Astrocyte (in vitro differentiated cells and primary cell): Measurements from ENCODE around the gene SSB. TPM values are rescaled to one million over a fixed set of nuclear protein-coding genes. Genes with fewer than 3 reads are reported as not detected.
"Not testable (repeated sequence)": the region's sequence is repeated elsewhere in the genome, so short reads cannot be mapped to it uniquely, and the experiment has no call there.

Source experiments
- DNase-seq: peaks from one replicate; pipeline ENCODE4 v3.0.0-alpha.2; 2010; ENCODE audit warnings: low read depth
- FAIRE-seq: peaks from 2 replicates; lab custom pipeline; 2011; peaks lifted over from hg19 to GRCh38; lab: Jason Lieb, UNC
- H2AFZ ChIP-seq: 2 replicates; pipeline ENCODE4 v1.6.0; 2012; ENCODE audit warnings: low read depth, low read length, inconsistent platforms
- H3K27ac ChIP-seq: 2 replicates; pipeline ENCODE4 v1.5.1; 2011; ENCODE audit warnings: low read depth, low read length, inconsistent platforms
- H3K27me3 ChIP-seq: 2 replicates; pipeline ENCODE4 v1.6.0; 2011; ENCODE audit warnings: low read length, inconsistent platforms; ENCODE audit not compliant: insufficient read depth
- H3K36me3 ChIP-seq: 2 replicates; pipeline ENCODE4 v1.5.1; 2011; ENCODE audit warnings: low read length, inconsistent platforms; ENCODE audit not compliant: insufficient read depth
- H3K4me1 ChIP-seq: 2 replicates; pipeline ENCODE4 v1.5.1; 2011; ENCODE audit warnings: low read length, inconsistent platforms; ENCODE audit not compliant: insufficient read depth
- H3K4me2 ChIP-seq: 2 replicates; pipeline ENCODE4 v1.6.0; 2012; ENCODE audit warnings: low read length, inconsistent platforms
- H3K4me3 ChIP-seq: 2 replicates; pipeline ENCODE4 v1.5.1; 2011; ENCODE audit warnings: low read depth, mild to moderate bottlenecking, low read length, inconsistent platforms; ENCODE audit not compliant: insufficient read depth
- H3K79me2 ChIP-seq: 2 replicates; pipeline ENCODE4 v1.6.0; 2012; ENCODE audit warnings: mild to moderate bottlenecking, low read length, inconsistent platforms; ENCODE audit not compliant: insufficient read depth
- H3K9ac ChIP-seq: 2 replicates; pipeline ENCODE4 v1.6.0; 2012; ENCODE audit warnings: mild to moderate bottlenecking, low read length, inconsistent platforms
- H3K9me3 ChIP-seq: 2 replicates; pipeline ENCODE4 v1.5.1; 2012; ENCODE audit warnings: low read depth, mild to moderate bottlenecking, low read length, inconsistent platforms; ENCODE audit not compliant: insufficient read depth
- H4K20me1 ChIP-seq: 2 replicates; pipeline ENCODE4 v1.6.0; 2012; ENCODE audit warnings: low read length, inconsistent platforms; ENCODE audit not compliant: insufficient read depth
- H3K27ac Mint-ChIP-seq: one replicate; pipeline ENCODE4 v1.8.0; 2021; ENCODE audit warnings: mild to moderate bottlenecking, mixed read lengths; ENCODE audit not compliant: unreplicated experiment
- H3K27me3 Mint-ChIP-seq: one replicate; pipeline ENCODE4 v1.8.0; 2021; ENCODE audit warnings: low read depth, mixed read lengths; ENCODE audit not compliant: unreplicated experiment
- H3K36me3 Mint-ChIP-seq: one replicate; pipeline ENCODE4 v1.8.0; 2021; ENCODE audit warnings: low read depth, mixed read lengths; ENCODE audit not compliant: unreplicated experiment
- H3K4me1 Mint-ChIP-seq: one replicate; pipeline ENCODE4 v1.8.0; 2021; ENCODE audit warnings: low read depth, mixed read lengths; ENCODE audit not compliant: unreplicated experiment
- H3K4me3 Mint-ChIP-seq: one replicate; pipeline ENCODE4 v1.8.0; 2021; ENCODE audit warnings: mild to moderate bottlenecking, moderate library complexity, mixed read lengths; ENCODE audit not compliant: unreplicated experiment
- H3K9me3 Mint-ChIP-seq: one replicate; pipeline ENCODE4 v1.8.0; 2021; ENCODE audit warnings: mild to moderate bottlenecking, mixed read lengths; ENCODE audit not compliant: unreplicated experiment
- EZH2 ChIP-seq: IDR thresholded peaks from 2 replicates; pipeline ENCODE4 v1.6.1; 2012; ENCODE audit warnings: mild to moderate bottlenecking, low read length, inconsistent platforms; ENCODE audit not compliant: insufficient read depth
- total RNA-seq: library from RNA; stranded (reverse); gene quantifications from 2 replicates; pipeline ENCODE4 v1.2.1, GENCODE V29; 2021
- TF ChIP-seq, protein P1 (sequence below): IDR thresholded peaks from 2 replicates; pipeline ENCODE4 v1.5.1; 2011; ENCODE audit warnings: low read depth, mild to moderate bottlenecking, inconsistent platforms, low read length, moderate library complexity; ENCODE audit not compliant: insufficient read depth

SSB gene
- total RNA-seq, 1 donor from 2014 or later, result 176 TPM

DNA sequence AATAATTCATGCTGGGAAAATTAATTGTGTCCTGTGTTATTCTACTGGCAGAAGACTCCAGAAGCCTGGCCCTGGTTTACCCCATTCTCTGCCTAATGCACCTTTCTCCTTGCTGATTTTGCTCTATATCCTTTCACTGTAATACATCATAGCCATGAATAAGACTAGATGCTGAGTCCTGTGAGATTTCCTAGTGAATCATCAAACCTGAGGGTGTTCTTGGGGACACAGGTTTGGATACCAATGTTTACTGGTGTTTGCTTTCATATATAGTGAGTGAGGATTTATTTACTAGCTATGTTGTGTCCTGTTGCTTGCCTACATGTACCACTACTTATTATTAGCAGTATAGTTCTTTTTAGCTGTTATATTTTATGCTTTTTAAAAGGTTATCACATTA, 19.6 kb downstream of the SSB start:
- Histone ChIP-seq H3K9me3 (no peaks in the 10 kb centered on the region), H3K27ac (no peak overlapping the region), H3K79me2 (peaks cover 20% of the 10 kb centered on the region), H2AFZ (no peak overlapping the region), H3K9ac (no peak overlapping the region), H3K4me3 (no peak overlapping the region), H3K27me3 (no peaks in the 10 kb centered on the region), H3K4me1 (peaks cover 12% of the 10 kb centered on the region), H3K36me3 (peaks cover 8% of the 10 kb centered on the region), H4K20me1 (no peaks in the 10 kb centered on the region), H3K4me2 (no peak overlapping the region)
- Mint-ChIP-seq H3K4me1 (peaks cover 41% of the 10 kb centered on the region), H3K36me3 (peaks cover 23% of the 10 kb centered on the region), H3K27ac (no peak overlapping the region), H3K4me3 (no peak overlapping the region), H3K9me3 (peaks cover 12% of the 10 kb centered on the region), H3K27me3 (no peaks in the 10 kb centered on the region)
- FAIRE-seq, result no peak
- no peak for TF ChIP-seq EZH2
- TF ChIP-seq, protein P1, sequence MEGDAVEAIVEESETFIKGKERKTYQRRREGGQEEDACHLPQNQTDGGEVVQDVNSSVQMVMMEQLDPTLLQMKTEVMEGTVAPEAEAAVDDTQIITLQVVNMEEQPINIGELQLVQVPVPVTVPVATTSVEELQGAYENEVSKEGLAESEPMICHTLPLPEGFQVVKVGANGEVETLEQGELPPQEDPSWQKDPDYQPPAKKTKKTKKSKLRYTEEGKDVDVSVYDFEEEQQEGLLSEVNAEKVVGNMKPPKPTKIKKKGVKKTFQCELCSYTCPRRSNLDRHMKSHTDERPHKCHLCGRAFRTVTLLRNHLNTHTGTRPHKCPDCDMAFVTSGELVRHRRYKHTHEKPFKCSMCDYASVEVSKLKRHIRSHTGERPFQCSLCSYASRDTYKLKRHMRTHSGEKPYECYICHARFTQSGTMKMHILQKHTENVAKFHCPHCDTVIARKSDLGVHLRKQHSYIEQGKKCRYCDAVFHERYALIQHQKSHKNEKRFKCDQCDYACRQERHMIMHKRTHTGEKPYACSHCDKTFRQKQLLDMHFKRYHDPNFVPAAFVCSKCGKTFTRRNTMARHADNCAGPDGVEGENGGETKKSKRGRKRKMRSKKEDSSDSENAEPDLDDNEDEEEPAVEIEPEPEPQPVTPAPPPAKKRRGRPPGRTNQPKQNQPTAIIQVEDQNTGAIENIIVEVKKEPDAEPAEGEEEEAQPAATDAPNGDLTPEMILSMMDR, result no peak
- no peak for DNase-seq

DNA sequence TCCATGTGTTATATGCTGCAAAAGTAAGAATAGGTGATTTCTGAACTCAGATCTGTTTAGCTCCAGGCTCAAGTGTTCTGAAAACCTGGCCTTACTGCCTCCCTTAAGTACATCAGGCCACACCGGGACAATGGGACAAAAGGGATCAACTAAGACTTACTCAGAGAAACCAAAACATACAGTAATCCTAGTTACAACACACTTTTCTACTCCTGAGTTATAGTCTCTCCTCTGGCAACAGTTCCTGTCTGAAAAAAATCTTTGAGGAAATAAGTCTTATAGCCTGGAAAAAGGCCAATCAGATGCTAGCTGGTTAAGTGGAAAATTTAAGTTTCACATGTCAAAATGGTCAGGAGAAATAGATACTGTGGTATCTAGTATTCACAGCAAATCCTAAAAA, 20.4 kb downstream of the SSB start:
- Histone ChIP-seq H3K4me2 (no peak overlapping the region), H3K27ac (no peak overlapping the region), H2AFZ (no peak overlapping the region), H3K9ac (no peak overlapping the region), H3K36me3 (peaks cover 8% of the 10 kb centered on the region), H3K27me3 (no peaks in the 10 kb centered on the region), H4K20me1 (no peaks in the 10 kb centered on the region), H3K4me1 (peaks cover 16% of the 10 kb centered on the region), H3K79me2 (peaks cover 25% of the 10 kb centered on the region), H3K9me3 (no peaks in the 10 kb centered on the region), H3K4me3 (no peak overlapping the region)
- FAIRE-seq (no peak), DNase-seq (no peak)
- H3K27me3 Mint-ChIP-seq, result no peaks in the 10 kb centered on the region
- TF ChIP-seq, protein P1, result no peak
- TF ChIP-seq EZH2, result no peak
- peaks cover 12% of the 10 kb centered on the region for H3K9me3 Mint-ChIP-seq
- H3K4me1 Mint-ChIP-seq, result peaks cover 42% of the 10 kb centered on the region
- no peak overlapping the region for H3K4me3 Mint-ChIP-seq
- H3K36me3 Mint-ChIP-seq, result peaks cover 23% of the 10 kb centered on the region
- peak overlapping the region; percentile 47 for H3K27ac Mint-ChIP-seq

DNA sequence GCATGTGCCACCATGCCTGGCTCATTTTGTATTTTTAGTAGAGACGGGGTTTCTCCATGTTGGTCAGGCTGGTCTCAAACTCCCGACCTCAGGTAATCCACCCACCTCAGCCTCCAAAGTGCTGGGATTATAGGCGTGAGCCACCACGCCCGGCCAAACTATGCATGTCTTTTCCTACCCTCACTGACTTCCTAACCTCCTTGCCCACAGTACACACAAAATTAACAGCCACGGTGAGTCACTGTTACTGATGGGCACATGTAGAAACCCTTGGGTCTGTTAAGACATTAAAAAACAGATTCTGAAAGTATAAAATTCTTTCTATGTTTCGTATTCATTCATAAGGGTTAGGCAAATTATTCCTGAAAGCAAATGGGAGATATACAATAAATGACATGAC, 21.4 kb downstream of the SSB start:
- H3K36me3 ChIP-seq, H3K4me2 ChIP-seq: not testable (repeated sequence)
- peaks cover 42% of the 10 kb centered on the region for H3K4me1 Mint-ChIP-seq

More for the DNA sequence above, 21.4 kb downstream of the SSB start:
- peaks cover 15% of the 10 kb centered on the region for H3K4me1 ChIP-seq
- peaks cover 12% of the 10 kb centered on the region for H3K9me3 Mint-ChIP-seq
- H4K20me1 ChIP-seq, H3K27me3 Mint-ChIP-seq, H3K9me3 ChIP-seq, H3K9ac ChIP-seq, H3K4me3 ChIP-seq, H2AFZ ChIP-seq, H3K4me3 Mint-ChIP-seq, FAIRE-seq, H3K27me3 ChIP-seq, H3K27ac ChIP-seq: not testable (repeated sequence)
- H3K27ac Mint-ChIP-seq, result peak overlapping the region; percentile 47
- peaks cover 34% of the 10 kb centered on the region for H3K79me2 ChIP-seq
- DNase-seq, result peak; percentile 59
- H3K36me3 Mint-ChIP-seq, result peaks cover 23% of the 10 kb centered on the region
